Urinary bladder (tissue), 4 donors: ENCODE results near the gene BMP10. TPM values are rescaled to one million over a fixed set of nuclear protein-coding genes. Genes with fewer than 3 reads are reported as not detected.
A peak's percentile ranks its signal among the peaks of the same experiment; 100 is the strongest.

Experiments used
- DNase-seq: peaks from one replicate; pipeline ENCODE4 v3.0.0-alpha.2; 2015; ENCODE audit errors: extremely low spot score
- H3K27ac ChIP-seq: one replicate; pipeline ENCODE4 v1.5.1; 2013; ENCODE audit warnings: low read depth, mild to moderate bottlenecking, moderate library complexity
- H3K36me3 ChIP-seq: one replicate; pipeline ENCODE4 v1.6.1; 2013; ENCODE audit warnings: mild to moderate bottlenecking, moderate library complexity; ENCODE audit not compliant: insufficient read depth
- H3K4me1 ChIP-seq: one replicate; pipeline ENCODE4 v1.6.1; 2013; ENCODE audit warnings: mild to moderate bottlenecking, moderate library complexity; ENCODE audit not compliant: insufficient read depth
- H3K4me3 ChIP-seq: one replicate; pipeline ENCODE4 v1.5.1; 2013; ENCODE audit warnings: low read depth, low read length
- WGBS: extraction: QIAGEN DNeasy Blood & Tissue Kit; methylation state at CpG from one replicate; pipeline ENCODE4 v1.1.7; 2013; 5-methylcytosine and 5-hydroxymethylcytosine counted together
- polyA plus RNA-seq: library from polyadenylated mRNA; stranded (reverse); fragments of 200-250 nt; gene quantifications from one replicate; pipeline ENCODE4 v1.2.3, GENCODE V29; 2013
- total RNA-seq: library from RNA; depleted of rRNA; stranded (reverse); fragments of >200 nt; gene quantifications from one replicate; pipeline ENCODE4 v1.2.3, GENCODE V29; 2014
- donor health status: healthy with polysubstance abuse.
- donor health status: healthy.

Gene BMP10
- total and polyA plus RNA-seq, 2 donors, result not detected

- no peak for DNase-seq
- WGBS, result 43% methylated on average over 8 of the region's 8 CpGs
- Histone ChIP-seq H3K4me3 (no peak overlapping the region), H3K36me3 (no peaks in the 10 kb centered on the region), H3K4me1 (no peaks in the 10 kb centered on the region), H3K27ac (peak overlapping the region; percentile 39)
Measured at GRCh38 chr2:68832233-68832869, 38.8 kb downstream of the BMP10 start.

- DNase-seq, result no peak
- no peaks in the 10 kb centered on the region for H3K36me3 ChIP-seq
- H3K4me3 ChIP-seq, result no peak overlapping the region
- H3K27ac ChIP-seq, result peak overlapping the region; percentile 39
- no peaks in the 10 kb centered on the region for H3K4me1 ChIP-seq
- 55% methylated on average over 3 of the region's 3 CpGs for WGBS
Measured at GRCh38 chr2:68831686-68832232, 39.4 kb downstream of the BMP10 start.

GRCh38 chr2:68829749-68830148 lies 41.4 kb downstream of the BMP10 start:
- 53% methylated on average over 2 of the region's 2 CpGs for WGBS
- Histone ChIP-seq H3K27ac (no peak overlapping the region), H3K4me3 (no peak overlapping the region), H3K36me3 (no peaks in the 10 kb centered on the region), H3K4me1 (no peaks in the 10 kb centered on the region)
- DNase-seq, result no peak

GRCh38 chr2:68828887-68829708 lies 42.1 kb downstream of the BMP10 start:
- DNase-seq, result peak; percentile 89
- H3K4me1 ChIP-seq, result no peaks in the 10 kb centered on the region
- H3K4me3 ChIP-seq, result no peak overlapping the region
- WGBS, result under 1% methylated on average over 10 of the region's 10 CpGs
- no peaks in the 10 kb centered on the region for H3K36me3 ChIP-seq
- no peak overlapping the region for H3K27ac ChIP-seq

GRCh38 chr2:68827666-68828065 lies 43.5 kb downstream of the BMP10 start:
- 98% methylated on average over 4 of the region's 4 CpGs for WGBS
- Histone ChIP-seq H3K4me1 (no peaks in the 10 kb centered on the region), H3K27ac (no peak overlapping the region), H3K4me3 (no peak overlapping the region), H3K36me3 (no peaks in the 10 kb centered on the region)
- no peak for DNase-seq

GRCh38 chr2:68825866-68826265 lies 45.3 kb downstream of the BMP10 start:
- Histone ChIP-seq H3K27ac (no peak overlapping the region), H3K4me3 (no peak overlapping the region), H3K4me1 (no peaks in the 10 kb centered on the region), H3K36me3 (no peaks in the 10 kb centered on the region)
- DNase-seq, result no peak
- WGBS, result 93% methylated on average over 5 of the region's 5 CpGs

GRCh38 chr2:68824831-68825230 lies 46.4 kb downstream of the BMP10 start:
- Histone ChIP-seq H3K4me1 (no peaks in the 10 kb centered on the region), H3K36me3 (no peaks in the 10 kb centered on the region), H3K4me3 (no peak overlapping the region), H3K27ac (no peak overlapping the region)
- 58% methylated on average over 2 of the region's 2 CpGs for WGBS
- no peak for DNase-seq

- H3K4me1 ChIP-seq, result no peaks in the 10 kb centered on the region
- H3K4me3 ChIP-seq, result no peak overlapping the region
- WGBS, result 85% methylated on average over 15 of the region's 15 CpGs
- no peak for DNase-seq
- H3K27ac ChIP-seq, result no peak overlapping the region
- no peaks in the 10 kb centered on the region for H3K36me3 ChIP-seq
Measured at GRCh38 chr2:68822207-68822872, 48.9 kb downstream of the BMP10 start.

GRCh38 chr2:68819556-68819955 lies 51.6 kb downstream of the BMP10 start:
- DNase-seq, result no peak
- no peak overlapping the region for H3K4me3 ChIP-seq
- 48% methylated on average over 6 of the region's 6 CpGs for WGBS
- H3K27ac ChIP-seq, result no peak overlapping the region
- H3K36me3 ChIP-seq, result no peaks in the 10 kb centered on the region
- no peaks in the 10 kb centered on the region for H3K4me1 ChIP-seq

- no peak overlapping the region for H3K27ac ChIP-seq
- no peaks in the 10 kb centered on the region for H3K4me1 ChIP-seq
- no peaks in the 10 kb centered on the region for H3K36me3 ChIP-seq
Measured at GRCh38 chr2:68817306-68817705, 53.9 kb downstream of the BMP10 start.

More at GRCh38 chr2:68817306-68817705, 53.9 kb downstream of the BMP10 start:
- no peak overlapping the region for H3K4me3 ChIP-seq
- DNase-seq, result no peak

Other genes with a start within 250 kb of the BMP10 start
- gene PROKR1, start 227.8 kb downstream of the BMP10 start, total RNA-seq, result 0.69 TPM
- gene PROKR1, start 227.8 kb downstream of the BMP10 start, polyA plus RNA-seq, result 0.06 TPM
- 5.2 TPM for gene ARHGAP25, start 136.6 kb downstream of the BMP10 start, total RNA-seq
- gene ARHGAP25, start 136.6 kb downstream of the BMP10 start, polyA plus RNA-seq, result 4.4 TPM
- not detected for gene GKN2, start 81.5 kb upstream of the BMP10 start, total RNA-seq
- not detected for gene GKN2, start 81.5 kb upstream of the BMP10 start, polyA plus RNA-seq
- gene GKN1, start 103.2 kb upstream of the BMP10 start, total RNA-seq, result not detected
- 0.47 TPM for gene GKN1, start 103.2 kb upstream of the BMP10 start, polyA plus RNA-seq
- gene ANTXR1, start 141.8 kb upstream of the BMP10 start, total RNA-seq, result 138 TPM
- 53.0 TPM for gene ANTXR1, start 141.8 kb upstream of the BMP10 start, polyA plus RNA-seq